HUDEP-2 (cell line): ENCODE measurements around the gene IRAG1.

Source experiments
- DNase-seq, 76 experiments: peaks; one replicate each; lab custom pipeline; 2025; ENCODE audit not compliant: unreplicated experiment in 76 of 76; lab: John Stamatoyannopoulos, UW

The IRAG1 gene, protein sequence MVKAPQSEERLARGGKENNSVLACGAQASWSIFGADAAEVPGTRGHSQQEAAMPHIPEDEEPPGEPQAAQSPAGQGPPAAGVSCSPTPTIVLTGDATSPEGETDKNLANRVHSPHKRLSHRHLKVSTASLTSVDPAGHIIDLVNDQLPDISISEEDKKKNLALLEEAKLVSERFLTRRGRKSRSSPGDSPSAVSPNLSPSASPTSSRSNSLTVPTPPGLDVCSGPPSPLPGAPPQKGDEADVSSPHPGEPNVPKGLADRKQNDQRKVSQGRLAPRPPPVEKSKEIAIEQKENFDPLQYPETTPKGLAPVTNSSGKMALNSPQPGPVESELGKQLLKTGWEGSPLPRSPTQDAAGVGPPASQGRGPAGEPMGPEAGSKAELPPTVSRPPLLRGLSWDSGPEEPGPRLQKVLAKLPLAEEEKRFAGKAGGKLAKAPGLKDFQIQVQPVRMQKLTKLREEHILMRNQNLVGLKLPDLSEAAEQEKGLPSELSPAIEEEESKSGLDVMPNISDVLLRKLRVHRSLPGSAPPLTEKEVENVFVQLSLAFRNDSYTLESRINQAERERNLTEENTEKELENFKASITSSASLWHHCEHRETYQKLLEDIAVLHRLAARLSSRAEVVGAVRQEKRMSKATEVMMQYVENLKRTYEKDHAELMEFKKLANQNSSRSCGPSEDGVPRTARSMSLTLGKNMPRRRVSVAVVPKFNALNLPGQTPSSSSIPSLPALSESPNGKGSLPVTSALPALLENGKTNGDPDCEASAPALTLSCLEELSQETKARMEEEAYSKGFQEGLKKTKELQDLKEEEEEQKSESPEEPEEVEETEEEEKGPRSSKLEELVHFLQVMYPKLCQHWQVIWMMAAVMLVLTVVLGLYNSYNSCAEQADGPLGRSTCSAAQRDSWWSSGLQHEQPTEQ

DNA sequence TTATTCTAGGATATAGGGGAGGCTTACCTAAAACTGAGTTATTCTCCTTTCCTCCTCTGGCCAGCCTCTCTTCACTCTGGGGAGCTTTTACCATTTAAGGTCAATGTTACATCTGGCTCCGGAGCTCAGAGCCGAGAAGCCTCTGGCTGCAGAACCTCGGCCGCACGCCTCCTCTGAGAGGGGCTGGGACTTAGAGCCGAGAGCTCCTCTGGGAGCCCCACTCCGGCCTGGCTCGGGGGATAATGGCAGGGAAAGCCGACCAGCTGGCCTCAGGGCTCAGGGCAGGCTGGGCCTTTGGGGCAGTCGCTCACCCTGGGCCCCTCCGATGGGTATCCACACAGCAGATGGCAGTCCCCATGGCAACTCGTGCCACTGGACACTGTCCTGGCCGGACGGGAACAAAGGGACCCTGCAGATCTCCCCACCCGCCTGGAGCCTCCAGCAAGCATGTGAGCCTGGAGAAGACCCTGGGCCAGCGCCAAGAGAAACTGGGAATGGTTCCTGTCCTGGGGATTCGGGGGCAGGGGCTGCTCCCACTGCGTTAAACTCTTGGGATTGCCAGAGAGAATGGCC, at the start of gene IRAG1:
Gene IRAG1, minus strand, starts transcription at position 247 of the 573 bp plus-strand sequence. Its CDS starts 153 bp downstream, at position 94.
- no peak for DNase-seq

DNA sequence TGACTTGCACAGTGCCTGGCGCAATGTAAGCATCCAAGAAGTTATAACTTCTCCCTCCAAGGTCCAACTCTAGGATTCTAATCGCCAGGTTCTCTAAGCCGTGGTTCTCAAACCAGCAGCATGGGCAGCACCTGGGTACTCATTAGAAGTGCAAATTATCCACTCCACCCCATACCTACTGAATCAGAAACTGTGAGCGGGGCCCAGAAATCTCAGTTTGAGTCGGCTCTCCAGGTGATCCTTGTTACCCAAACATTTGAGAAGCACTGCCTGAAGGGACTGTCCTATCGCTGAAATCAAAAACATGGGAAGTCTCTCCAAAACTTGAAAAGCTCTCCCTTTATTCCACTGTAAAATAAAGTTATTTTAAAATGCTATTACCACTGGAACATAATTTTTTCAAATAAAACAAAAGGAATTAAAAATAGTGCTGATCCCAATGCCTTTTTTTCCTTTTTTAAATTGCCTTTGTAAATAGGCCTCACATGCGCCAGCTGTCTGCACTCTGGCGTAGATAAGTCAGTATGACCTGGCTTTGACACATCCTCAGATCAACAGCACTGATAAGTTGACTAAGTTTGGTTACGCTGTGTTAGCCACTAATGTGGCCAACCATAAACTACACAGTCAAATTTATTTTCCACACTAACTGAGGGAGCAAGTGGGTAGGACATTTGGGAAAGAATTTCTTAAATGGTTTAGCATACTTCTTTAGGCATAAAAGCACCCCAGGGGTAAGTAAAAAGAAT, 49.1 kb upstream of the IRAG1 start:
- peak in 44 of 76 experiments; percentile 2 to 66 (median 24) for DNase-seq

DNA sequence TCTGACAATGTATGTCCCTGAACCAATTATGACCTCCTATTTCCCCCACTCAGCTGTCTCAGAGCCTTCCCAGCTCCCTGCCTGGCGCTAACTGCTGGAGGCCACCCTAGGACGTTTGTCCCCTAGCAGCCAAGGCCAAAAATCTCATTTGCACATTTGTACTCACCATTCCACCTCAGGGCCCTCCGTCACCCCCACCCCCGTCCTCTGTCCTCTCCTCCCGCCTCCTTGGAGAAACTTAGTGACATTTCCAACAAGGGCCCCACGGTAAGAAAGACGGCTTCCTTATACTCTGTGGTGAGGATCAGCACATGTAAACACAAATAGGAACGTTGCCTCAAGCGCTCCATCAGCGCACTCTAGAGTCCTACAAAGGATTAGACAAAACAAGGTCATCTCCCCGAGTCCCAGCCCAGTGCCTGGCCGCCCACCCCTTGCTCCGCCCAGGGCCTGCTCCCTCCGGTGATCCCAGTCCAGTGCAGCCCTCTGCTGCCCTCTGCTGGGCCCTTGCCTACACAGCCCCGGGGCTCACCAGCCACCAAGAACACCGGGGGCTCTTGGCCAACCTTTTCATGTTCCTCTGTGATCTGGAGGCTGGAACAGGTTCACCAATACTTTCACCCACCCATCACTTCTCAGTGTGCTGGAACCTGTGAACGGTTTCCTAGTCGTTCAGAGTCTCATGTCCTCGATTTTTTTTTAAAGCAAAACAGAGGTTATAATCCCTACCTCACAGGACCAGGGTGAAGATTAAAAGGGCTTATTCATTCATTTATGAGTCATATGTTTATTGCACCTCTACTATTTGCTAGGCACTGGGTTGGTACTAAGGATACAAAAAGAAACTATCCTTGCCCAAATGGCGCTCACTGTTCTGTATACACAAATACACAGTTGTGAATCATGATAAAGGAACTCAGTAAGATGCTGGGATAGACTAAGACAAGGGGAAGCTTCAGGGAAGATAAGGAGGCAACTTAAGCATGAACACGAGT, 42.2 kb upstream of the IRAG1 start:
- DNase-seq = peak in 75 of 76 experiments; percentile 23 to 92 (median 82)

DNA sequence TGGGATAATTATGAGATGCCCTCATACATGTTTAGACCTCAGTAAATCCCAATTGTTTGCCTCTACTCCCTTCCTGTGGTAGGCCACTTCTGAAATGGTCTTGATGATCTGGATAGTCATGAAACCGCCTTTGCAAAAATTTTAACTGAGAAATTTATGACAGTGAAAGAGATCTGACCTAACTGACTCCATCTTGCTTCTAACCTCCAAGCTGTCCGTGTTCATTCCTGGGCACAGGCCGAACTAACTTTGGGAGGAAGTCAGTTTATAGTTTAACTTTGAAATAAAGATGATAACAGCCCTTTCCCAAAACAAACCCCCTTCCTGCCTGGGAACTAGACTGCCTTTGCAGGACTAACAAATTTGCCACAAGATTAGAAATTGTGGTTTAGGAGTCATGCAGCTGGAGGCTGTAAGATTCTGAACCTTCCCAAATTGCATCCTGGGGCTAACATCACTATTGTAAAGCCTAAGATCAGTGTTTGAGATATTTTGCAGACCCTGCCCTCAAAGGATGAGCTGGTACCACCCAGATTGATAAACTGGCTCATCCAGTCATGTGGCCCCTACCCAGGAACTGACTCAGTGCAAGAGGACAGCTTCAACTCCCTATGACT, 37.6 kb upstream of the IRAG1 start:
- no peak for DNase-seq

DNA sequence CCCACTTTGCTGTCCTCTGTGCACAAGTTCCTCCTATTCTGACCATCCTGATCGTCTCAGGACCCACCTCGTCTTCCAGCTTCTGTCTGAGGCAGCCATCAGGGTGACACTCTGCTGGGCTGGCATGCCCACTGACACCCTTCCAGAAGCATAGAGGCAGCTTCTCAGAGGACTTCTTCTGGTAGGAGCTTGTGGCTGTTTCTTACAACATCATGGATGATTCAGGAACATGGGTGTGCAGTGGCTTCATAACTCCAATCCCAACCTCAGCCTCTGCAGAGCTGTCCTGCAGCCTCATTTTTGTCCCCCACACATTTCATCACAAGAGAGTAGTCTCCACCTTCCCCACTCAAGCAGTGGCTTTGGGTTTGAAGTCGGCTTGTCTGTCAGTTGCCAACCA, 36.6 kb upstream of the IRAG1 start:
- no peak for DNase-seq

DNA sequence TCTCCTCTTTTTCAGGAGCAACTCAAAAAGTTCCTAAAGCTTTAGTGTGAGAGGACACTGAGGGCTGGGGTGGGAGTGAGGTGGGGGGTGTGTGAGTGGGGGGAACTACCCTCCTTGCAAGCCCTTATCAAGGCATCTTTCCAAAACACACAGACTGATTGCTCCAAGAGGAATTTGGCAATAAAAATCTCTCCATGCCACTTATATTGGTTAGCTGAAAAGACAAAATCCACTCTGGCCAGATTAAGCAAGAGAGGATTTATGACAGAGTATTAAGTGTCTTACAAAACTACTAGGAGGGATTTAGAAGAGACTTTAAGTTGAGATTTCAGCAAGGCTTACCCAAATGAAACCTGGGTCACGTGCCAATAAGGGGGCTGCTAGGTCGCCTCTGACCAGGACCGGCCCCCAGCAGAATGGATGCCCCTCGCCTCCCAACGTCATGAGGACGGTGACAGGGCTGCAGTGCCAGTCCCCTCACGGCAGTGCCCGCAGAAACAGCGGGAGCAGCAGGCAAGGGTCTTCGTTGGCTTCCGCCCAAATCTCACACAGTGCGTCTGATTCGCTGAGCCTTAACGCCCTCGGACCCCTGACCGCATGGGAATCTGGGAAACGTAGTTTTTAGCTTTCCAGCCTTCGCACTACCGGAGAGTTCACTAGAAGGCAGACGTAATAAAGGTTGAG, 35.4 kb upstream of the IRAG1 start:
- DNase-seq = no peak

DNA sequence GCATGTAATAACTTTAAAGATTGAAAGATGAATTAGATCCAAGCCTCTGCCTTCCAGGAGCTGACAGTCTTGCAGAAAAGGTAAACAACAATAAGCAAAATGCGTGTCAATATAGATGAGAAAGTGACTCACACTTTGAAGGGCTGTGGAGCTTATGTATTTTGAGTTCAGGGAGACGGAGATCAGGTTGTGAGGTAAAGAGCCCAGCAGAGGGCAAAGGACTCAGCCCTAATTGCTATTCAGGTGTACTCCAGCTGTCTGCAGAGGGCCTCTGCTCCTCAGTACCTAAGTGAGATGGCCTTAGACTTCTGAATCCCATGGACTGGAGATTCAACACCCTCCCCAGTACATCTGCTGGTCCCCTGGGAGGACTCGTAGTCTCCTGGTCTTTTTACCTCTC, 34.6 kb upstream of the IRAG1 start:
- no peak for DNase-seq

DNA sequence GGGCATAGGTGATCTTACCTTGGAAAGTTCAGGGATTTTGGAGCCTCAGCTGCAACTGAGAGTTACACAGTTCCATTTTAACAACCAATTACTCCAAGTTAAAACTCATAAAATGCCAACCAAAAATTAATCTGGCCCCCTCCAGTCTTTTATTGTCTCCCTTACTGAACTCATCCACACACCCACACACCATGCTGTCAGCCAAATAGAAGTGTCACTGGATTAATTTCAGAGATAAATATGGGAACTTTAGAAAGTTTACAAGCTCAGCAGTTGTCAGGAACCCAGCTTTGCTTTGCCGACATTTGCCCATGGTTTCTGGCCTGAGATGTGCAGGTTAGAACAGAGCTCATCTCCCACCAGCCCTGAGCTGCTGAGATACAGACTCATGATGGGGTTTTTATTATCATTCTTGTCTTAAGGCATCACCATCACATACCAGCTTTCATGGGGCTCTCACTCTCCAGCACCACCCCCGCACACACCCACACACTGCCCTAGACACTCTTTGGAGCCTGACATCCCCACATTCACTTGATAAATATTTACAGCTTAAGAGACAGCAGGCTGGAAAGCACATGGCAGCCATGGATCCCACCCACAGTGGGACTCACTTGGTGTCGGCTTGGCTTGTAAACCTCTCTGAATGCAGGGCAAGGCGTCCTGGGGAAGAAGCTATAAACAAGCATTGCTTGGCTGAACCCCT, 33.7 kb upstream of the IRAG1 start:
- no peak for DNase-seq

DNA sequence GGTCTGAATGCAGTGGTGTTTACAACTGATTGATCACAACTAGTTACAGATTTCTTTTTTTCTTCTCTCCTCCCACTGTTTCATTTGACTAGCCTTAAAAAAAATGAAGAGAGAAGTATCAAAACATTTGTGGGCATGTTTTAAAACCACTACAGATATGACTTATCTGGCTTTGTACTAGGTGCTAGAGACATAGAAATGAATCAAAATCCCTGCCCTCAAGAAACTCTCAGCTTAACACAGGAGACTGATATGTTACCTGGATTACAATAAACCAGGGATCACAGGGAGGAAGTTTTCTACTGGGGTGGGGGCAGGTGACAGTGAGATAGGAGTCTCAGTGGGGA, 32.3 kb upstream of the IRAG1 start:
- no peak for DNase-seq

DNA sequence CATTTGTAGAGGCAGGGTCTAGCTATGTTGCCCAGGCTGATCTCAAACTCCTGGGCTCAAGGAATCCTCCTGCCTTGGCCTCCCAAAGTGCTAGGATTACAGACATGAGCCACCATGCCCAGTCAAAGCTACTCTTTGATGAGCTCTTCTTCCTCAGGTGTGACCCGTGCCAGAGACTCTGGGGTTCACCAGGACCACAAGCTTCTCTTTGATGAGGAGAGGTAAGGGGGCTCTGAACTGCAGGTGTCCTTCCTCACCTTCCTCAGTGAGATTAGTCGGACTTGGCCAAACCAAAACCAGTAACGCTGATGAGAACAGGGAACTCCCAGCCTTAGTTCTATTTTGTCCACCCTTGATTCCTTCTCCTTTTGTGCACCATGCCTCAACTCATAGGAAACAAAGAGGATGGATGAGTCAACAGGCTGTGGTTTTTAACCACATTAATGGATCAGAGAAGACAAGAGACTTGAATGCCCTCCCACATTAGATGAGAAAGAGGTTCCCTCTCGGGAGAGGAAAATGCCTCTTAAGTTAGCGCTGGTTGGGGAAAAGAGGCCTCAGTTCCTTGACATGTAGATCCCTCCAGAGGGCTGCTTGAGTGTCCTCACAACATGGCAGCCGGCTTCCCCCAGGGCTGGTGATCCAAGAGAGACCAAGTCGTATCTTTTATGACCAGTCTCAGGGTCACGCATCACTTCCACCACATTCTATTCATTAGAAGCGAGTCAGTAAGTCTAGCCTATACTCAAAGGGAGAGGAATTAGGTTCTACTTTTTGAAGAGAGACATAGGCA, 31.8 kb upstream of the IRAG1 start:
- DNase-seq = no peak

DNA sequence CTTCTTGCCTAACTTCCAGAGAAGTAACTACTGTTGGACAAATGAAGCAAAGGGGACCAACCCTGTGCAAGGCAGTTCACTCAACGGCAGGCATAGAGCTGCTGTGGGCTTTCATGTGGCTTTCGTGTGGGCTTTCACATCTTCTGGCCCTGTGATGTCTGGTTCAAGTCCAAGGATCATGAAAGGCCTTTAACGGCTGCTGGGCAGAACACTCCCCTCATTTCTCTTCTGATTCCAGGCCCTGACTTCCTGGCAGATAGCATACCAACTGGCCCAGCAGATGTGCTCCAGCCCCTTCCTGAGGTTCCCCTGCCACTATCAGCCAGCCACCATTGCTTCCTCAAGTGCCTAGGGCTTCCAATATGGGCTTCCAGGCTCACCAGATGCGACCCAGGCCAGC, 28.8 kb upstream of the IRAG1 start:
- no peak for DNase-seq

DNA sequence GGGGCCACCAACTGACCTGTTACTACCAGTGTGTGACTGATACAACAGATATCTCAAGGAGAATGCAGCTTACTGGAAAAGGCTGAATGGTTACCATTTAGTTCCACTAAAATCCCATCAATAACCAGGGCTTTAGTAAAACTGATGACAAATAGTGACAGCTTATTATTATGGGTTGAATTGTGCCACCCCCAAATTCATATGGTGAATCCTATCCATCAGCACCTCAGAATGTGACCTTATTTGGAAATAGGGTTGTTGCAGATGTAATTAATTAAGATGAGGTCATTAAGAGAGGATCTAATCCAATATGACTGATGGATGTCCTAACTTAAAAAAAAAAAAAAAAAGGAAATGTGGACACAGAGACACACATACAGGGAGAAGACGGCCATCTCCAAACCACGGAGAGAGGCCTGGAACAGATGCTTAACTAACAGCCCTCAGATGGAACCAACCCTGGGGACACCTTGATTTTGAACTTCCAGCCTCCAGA, 27.4 kb upstream of the IRAG1 start:
- no peak for DNase-seq

DNA sequence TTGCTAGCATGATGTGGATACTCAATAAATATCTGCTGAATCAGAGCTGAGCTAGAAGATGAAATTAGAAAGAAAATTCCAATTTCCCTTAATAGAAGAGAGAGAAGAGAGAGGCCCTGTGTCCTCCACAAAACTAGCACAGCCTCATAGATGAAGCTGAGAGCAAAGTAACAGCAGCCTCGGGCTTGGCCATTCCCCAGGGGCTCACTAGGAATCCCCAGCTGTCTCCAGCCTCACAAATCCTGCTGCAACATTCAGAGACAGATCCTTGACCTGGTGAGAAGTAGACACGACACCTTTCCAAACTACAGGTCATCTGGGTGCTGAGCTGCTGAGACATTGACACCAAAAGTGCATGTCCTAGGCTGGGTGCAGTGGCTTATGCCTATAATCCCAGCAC, 26.1 kb upstream of the IRAG1 start:
- no peak for DNase-seq

DNA sequence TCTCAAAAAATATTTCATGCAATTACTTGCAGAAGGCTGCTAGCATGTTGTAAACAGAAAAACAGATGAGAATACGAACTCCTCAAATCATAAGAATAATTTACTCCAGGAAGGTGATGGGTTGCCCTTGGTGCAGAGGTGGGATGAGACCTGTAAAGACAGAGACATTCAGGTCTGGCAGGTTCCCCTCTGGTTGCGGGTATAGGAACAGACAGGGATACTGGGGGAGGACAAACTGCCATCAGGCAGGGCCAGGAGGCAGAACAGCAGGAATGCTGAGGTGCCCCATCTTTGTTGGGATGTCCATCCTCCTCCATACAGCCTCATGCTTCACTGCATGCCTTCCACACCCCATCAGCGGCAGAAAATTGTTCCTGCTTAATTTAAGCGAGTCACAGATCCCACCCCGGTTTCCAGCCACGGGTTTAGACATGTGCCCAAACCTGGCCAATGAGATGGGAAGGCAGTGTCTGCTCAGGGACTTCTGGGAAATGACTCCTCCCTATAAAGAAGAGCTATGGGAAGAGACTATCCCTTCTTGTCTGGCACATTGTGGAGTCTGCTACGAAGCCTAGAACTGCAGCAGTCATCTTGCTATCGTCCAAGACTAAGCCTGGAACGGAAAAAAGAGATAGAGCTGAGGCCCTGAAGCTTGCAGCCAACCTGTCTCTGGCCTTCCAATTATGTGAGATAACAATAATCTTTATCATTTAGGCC, 23.1 kb upstream of the IRAG1 start:
- DNase-seq = no peak

DNA sequence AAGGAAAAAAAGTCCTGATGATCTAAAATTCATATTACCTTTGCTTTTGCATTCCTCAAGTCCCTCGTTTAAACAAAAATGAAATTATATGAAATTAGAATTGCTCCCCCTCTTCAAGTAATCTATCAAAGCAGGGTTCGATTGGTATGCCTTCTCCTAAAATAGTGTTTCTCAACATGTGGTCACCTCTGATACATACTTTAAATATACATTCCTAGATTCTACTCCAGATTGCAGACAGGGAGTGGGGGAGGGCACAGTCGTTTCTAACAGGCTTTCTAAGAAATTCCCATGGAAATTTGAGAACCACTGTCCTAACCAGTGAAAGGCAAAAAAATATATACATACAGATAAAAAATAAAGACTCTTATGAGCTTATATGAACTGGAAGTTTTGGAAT, 22.6 kb upstream of the IRAG1 start:
- DNase-seq = no peak

DNA sequence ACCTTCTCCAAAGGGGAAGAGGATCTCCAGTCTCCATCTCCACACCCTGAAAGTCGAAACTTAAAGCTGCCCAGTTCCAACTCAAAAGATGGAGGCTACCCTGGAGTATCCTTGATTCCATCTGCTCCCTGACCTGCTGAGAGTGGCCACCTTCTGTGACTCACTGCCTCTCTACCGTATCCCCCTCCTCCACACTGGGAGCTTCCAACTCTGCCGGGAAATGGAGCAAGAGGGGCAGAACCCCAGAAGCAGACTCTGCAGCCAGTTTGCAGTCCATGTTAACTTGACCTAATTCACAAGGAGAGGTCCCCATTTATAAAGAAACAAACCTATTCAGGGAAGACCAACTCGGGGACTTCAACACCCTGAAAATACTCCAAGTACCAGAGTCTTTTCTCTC, 22.0 kb upstream of the IRAG1 start:
- DNase-seq = no peak
